Prostate gland (tissue), 2 donors: ENCODE results near the gene SPTBN5. TPM values are rescaled to one million over a fixed set of nuclear protein-coding genes. Genes with fewer than 3 reads are reported as not detected.

Experiments used
- DNase-seq: peaks from one replicate; pipeline ENCODE4 v3.0.0-alpha.2; 2019; ENCODE audit warnings: low spot score
- H3K27ac ChIP-seq, 2 donors: fragments of 200-600 bp; sonication (generic); 2 replicates each; pipeline ENCODE4 v1.5.1; 2017 to 2019
- H3K27me3 ChIP-seq: fragments of 200-600 bp; sonication (generic); replicated peaks from 2 replicates; pipeline ENCODE4 v1.5.1; 2019; ENCODE audit not compliant: insufficient read depth
- H3K36me3 ChIP-seq, 2 donors: fragments of 200-600 bp; sonication (generic); 1 replicate in 1 of 2; 2 replicates in 1 of 2; pipeline versions ENCODE4 v1.5.1 to v1.8.1; 2017 to 2019
- H3K4me1 ChIP-seq: fragments of 200-600 bp; sonication (generic); replicated peaks from 2 replicates; pipeline ENCODE4 v1.5.1; 2019
- H3K4me3 ChIP-seq, 2 donors: fragments of 200-600 bp; sonication (generic); 2 replicates each; pipeline ENCODE4 v1.5.1; 2017 to 2019
- H3K9me3 ChIP-seq: fragments of 200-600 bp; sonication (generic); 2 replicates; pipeline ENCODE4 v1.5.1; 2017
- POLR2A ChIP-seq: fragments of 450-650 bp; IDR thresholded peaks from one replicate; pipeline ENCODE4 v1.6.1; 2016; ENCODE audit warnings: antibody characterized with exemption, mild to moderate bottlenecking
- POLR2AphosphoS5 ChIP-seq: sonication (generic); formaldehyde crosslinking; IDR thresholded peaks from one replicate; pipeline ENCODE4 v1.6.1; 2017; ENCODE audit warnings: antibody characterized with exemption
- WGBS: methylation state at CpG from one replicate; pipeline ENCODE4 v1.1.5; 2018; 5-methylcytosine and 5-hydroxymethylcytosine counted together
- intact Hi-C: fragments of 100-400 bp; cut with DNase I; formaldehyde crosslinking; loops from one replicate; pipeline ENCODE4 v1.14.2; 2022
- total RNA-seq, 2 donors: library from RNA; depleted of rRNA; stranded (reverse); fragments of >200 nt; gene quantifications; one replicate each; pipeline ENCODE4 v1.1.0, GENCODE V29; 2016
- TF ChIP-seq, protein P1 (sequence below), 4 experiments: fragments of 200-600 bp in 2 of 4; fragments of 450-650 bp in 2 of 4; sonication (generic) in 2 of 4; IDR thresholded peaks; 1 replicate in 3 of 4; 2 replicates in 1 of 4; pipeline ENCODE4 v1.5.1; 2016 to 2019; ENCODE audit warnings: antibody characterized with exemption in 4 of 4, mild to moderate bottlenecking in 2 of 4, moderate library complexity in 2 of 4

Gene SPTBN5
- total RNA-seq, 2 donors from 2014 or later = 1.2 to 2.2 TPM

DNA sequence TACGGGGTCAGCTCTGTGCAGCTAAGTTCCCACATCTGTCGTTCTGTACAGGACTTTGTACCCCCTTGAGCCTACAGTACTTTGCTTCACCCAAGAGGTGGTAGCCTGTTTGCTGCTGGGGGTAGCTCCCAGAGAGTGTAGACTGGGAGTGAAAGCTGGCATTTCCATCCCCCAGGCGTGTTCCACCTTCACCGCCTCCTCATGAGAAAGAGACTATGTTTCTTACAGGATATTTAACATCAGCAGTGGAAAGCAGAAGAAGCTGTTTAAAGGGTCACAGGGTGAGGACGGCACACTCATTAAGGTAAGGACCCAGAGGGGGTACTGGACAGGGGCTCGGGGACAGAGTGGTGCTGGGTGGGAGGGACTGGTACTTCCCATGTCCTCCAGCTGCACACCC, 76.1 kb downstream of the SPTBN5 start:
- Histone ChIP-seq H3K27me3 (no peaks in the 10 kb centered on the region), H3K9me3 (no peaks in the 10 kb centered on the region), H3K36me3 (peaks cover 2 to 26% of the 10 kb centered on the region in 2 donors), H3K4me1 (no peaks in the 10 kb centered on the region), H3K27ac (no peak overlapping the region), H3K4me3 (no peak overlapping the region)
- intact Hi-C loops = no loop called here
- WGBS = 85% methylated on average over 6 of the region's 6 CpGs
- DNase-seq = no peak
- TF ChIP-seq, protein P1, sequence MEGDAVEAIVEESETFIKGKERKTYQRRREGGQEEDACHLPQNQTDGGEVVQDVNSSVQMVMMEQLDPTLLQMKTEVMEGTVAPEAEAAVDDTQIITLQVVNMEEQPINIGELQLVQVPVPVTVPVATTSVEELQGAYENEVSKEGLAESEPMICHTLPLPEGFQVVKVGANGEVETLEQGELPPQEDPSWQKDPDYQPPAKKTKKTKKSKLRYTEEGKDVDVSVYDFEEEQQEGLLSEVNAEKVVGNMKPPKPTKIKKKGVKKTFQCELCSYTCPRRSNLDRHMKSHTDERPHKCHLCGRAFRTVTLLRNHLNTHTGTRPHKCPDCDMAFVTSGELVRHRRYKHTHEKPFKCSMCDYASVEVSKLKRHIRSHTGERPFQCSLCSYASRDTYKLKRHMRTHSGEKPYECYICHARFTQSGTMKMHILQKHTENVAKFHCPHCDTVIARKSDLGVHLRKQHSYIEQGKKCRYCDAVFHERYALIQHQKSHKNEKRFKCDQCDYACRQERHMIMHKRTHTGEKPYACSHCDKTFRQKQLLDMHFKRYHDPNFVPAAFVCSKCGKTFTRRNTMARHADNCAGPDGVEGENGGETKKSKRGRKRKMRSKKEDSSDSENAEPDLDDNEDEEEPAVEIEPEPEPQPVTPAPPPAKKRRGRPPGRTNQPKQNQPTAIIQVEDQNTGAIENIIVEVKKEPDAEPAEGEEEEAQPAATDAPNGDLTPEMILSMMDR (IDR thresholded peaks at IDR 0.05) = no peak
- no peak for TF ChIP-seq POLR2AphosphoS5
- TF ChIP-seq POLR2A = no peak

DNA sequence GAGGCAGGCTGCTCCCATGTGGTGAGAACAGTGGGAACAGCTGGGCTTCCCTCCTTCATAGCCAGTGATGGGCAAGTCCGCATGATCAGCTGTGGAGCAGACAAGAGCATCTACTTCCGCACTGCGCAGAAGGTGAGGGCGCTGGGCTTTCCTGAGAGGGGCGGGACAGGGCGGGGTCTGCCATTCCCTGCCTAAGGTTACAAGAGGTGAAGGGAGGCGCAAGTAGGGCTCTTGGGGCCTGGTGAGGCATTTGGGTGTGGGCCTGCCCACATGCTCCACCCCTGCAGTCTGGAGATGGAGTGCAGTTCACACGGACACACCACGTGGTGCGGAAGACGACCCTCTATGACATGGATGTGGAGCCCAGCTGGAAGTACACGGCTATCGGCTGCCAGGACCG, 76.5 kb downstream of the SPTBN5 start:
- intact Hi-C loops = no loop called here
- Histone ChIP-seq H3K9me3 (no peaks in the 10 kb centered on the region), H3K36me3 (peaks cover 2 to 31% of the 10 kb centered on the region in 2 donors), H3K4me1 (no peaks in the 10 kb centered on the region), H3K27me3 (no peaks in the 10 kb centered on the region), H3K4me3 (no peak overlapping the region), H3K27ac (no peak overlapping the region)
- 88% methylated on average over 14 of the region's 14 CpGs for WGBS
- no peak for DNase-seq
- TF ChIP-seq POLR2AphosphoS5 (no peak), POLR2A (no peak)
- TF ChIP-seq, protein P1 (IDR thresholded peaks at IDR 0.05) = no peak

DNA sequence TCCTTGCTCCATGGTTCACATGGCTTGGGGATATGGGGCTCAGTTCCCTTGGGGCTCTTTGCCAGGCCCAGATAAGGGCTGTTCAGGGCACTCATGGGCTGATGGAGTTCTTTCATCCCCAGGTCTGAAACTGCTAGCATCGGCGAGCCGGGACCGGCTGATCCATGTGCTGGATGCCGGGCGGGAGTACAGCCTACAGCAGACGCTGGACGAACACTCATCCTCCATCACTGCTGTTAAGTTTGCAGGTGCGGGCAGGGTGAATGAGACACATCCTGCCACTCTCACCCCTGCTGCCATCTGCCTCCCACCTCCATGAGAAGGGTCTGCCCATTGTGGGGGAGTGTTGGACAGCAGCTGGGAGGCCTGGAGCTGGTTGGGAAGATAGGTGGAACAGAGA, 77.1 kb downstream of the SPTBN5 start:
- DNase-seq = no peak
- no peaks in the 10 kb centered on the region for H3K27me3 ChIP-seq
- H3K4me1 ChIP-seq = no peaks in the 10 kb centered on the region
- H3K4me3 ChIP-seq = no peak overlapping the region
- WGBS = 93% methylated on average over 9 of the region's 9 CpGs
- no peaks in the 10 kb centered on the region for H3K9me3 ChIP-seq
- H3K27ac ChIP-seq = no peak overlapping the region
- intact Hi-C loops = no loop called here
- peaks cover 2 to 29% of the 10 kb centered on the region in 2 donors for H3K36me3 ChIP-seq
- TF ChIP-seq, protein P1 (IDR thresholded peaks at IDR 0.05) = no peak
- TF ChIP-seq POLR2A (no peak), POLR2AphosphoS5 (no peak)

DNA sequence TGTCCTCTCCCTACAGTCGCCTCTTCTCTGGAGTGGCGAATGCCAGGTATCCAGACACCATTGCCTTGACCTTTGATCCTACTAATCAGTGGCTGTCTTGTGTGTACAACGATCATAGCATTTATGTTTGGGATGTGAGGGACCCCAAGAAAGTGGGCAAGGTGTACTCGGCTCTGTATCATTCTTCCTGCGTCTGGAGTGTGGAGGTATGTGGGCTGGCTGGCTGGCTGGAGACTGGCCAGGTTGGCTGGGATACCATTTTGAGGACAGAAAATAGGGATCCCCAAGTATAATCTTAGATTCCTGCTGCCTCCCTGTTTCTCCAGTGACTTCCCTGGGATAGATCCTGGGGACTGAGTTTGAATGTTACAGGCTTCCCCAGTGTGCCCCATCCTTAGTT, 79.3 kb downstream of the SPTBN5 start:
- Histone ChIP-seq H3K4me3 (no peak overlapping the region), H3K27ac (no peak overlapping the region), H3K9me3 (no peaks in the 10 kb centered on the region), H3K27me3 (no peaks in the 10 kb centered on the region), H3K4me1 (no peaks in the 10 kb centered on the region), H3K36me3 (peaks cover 2 to 24% of the 10 kb centered on the region in 2 donors)
- 83% methylated on average over 5 of the region's 5 CpGs for WGBS
- intact Hi-C loops = loop anchor here (5.0 kb wide), 1 partner anchor 212 kb away; no protein-coding TSS in a partner anchor
- DNase-seq = no peak
- TF ChIP-seq, protein P1 (IDR thresholded peaks at IDR 0.05) = no peak
- TF ChIP-seq POLR2AphosphoS5 = no peak
- no peak for TF ChIP-seq POLR2A

DNA sequence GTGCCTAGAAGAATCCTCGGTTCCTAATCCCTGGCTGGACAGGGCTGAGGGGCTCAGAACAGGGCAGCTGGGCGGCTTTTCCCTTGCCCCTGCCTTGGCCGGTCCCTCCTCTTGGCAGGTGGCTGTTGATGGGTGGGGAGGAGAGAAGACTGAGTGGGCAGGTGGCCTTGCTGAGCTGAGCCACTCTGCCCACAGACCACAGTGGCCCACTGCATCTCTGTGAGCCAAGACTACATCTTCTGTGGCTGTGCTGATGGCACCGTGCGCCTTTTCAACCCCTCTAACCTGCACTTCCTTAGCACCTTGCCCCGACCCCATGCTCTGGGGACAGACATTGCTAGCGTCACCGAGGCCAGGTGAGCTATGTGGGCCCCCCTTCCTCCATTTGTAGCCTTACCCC, 80.4 kb downstream of the SPTBN5 start:
- peaks cover 2 to 24% of the 10 kb centered on the region in 2 donors for H3K36me3 ChIP-seq
- no peak overlapping the region for H3K27ac ChIP-seq
- intact Hi-C loops = loop anchor here (5.0 kb wide), 1 partner anchor 211 kb away; no protein-coding TSS in a partner anchor
- no peaks in the 10 kb centered on the region for H3K27me3 ChIP-seq
- H3K4me1 ChIP-seq = no peaks in the 10 kb centered on the region
- H3K4me3 ChIP-seq = no peak overlapping the region
- no peak for DNase-seq
- no peaks in the 10 kb centered on the region for H3K9me3 ChIP-seq
- 90% methylated on average over 8 of the region's 8 CpGs for WGBS
- TF ChIP-seq POLR2A = no peak
- TF ChIP-seq POLR2AphosphoS5 = no peak
